Measurements from ENCODE around the gene SNURF.
"Not testable (repeated sequence)": the region's sequence is repeated elsewhere in the genome, so short reads cannot be mapped to it uniquely, and the experiment has no call there.

SNURF gene

GRCh38 chr15:24971772-24972171 is 17.0 kb downstream of the SNURF start:
- DNase-seq: no peak

- DNase-seq: not testable (repeated sequence)
These were observed 17.9 kb downstream of the SNURF start for GRCh38 chr15:24972707-24973106.

- no peak for DNase-seq
These were observed 22.1 kb downstream of the SNURF start for GRCh38 chr15:24976932-24977331.

GRCh38 chr15:24977686-24978085 is 22.9 kb downstream of the SNURF start:
- no peak for DNase-seq

- DNase-seq: no peak
These were observed 30.4 kb downstream of the SNURF start for GRCh38 chr15:24985224-24985623.

GRCh38 chr15:24986653-24987052 is 31.9 kb downstream of the SNURF start:
- DNase-seq: no peak

Data from SHP77 treated with DMSO at 0.1 percent for 48 hours (cell line).